ENCODE measurements around the gene PTCH1. TPM values are rescaled to one million over a fixed set of nuclear protein-coding genes. Genes with fewer than 3 reads are reported as not detected.

The PTCH1 gene
- total and polyA plus RNA-seq, 2 experiments from 2014 or later: 36.8 to 44.1 TPM

- Histone ChIP-seq H3K4me1 (ENCODE audit: insufficient read depth) (no peaks in the 10 kb centered on the region), H3K4me3 (no peak overlapping the region), H3K36me3 (replicated peaks; ENCODE audit: insufficient read depth, low read depth) (peaks cover 7% of the 10 kb centered on the region), H3K79me2 (peaks cover 11% of the 10 kb centered on the region), H4K20me1 (ENCODE audit: insufficient read depth, poor library complexity, severe bottlenecking) (peaks cover 15% of the 10 kb centered on the region), H3K4me2 (no peak overlapping the region), H3K9me2 (replicated peaks; ENCODE audit: insufficient read depth) (no peaks in the 10 kb centered on the region), H3K9me3 (ENCODE audit: low read depth) (no peaks in the 10 kb centered on the region), H3K27ac (no peak overlapping the region), H2AFZ (no peak overlapping the region), H3K27me3 (no peaks in the 10 kb centered on the region)
- TF ChIP-seq EZH2phosphoT487 (IDR thresholded peaks at IDR 0.05; ENCODE audit: low read depth, severe bottlenecking, unreplicated experiment) (no peak), CTCF (IDR thresholded peaks at IDR 0.05; ENCODE audit: poor library complexity) (no peak), EZH2 (IDR thresholded peaks at IDR 0.05; ENCODE audit: borderline replicate concordance) (no peak)
- DNase-seq (ENCODE audit: low spot score): no peak
- 95% methylated on average over 15 of the region's 15 CpGs for WGBS (ENCODE audit: low lambda C conversion rate, missing lambda C conversion rate)
Observed at GRCh38 chr9:95444160-95444559, 72.6 kb downstream of the PTCH1 start.

- no peak for DNase-seq (ENCODE audit: low spot score)
- H4K20me1 ChIP-seq (ENCODE audit: insufficient read depth, poor library complexity, severe bottlenecking): peaks cover 15% of the 10 kb centered on the region
- H3K4me3 ChIP-seq: no peak overlapping the region
- H2AFZ ChIP-seq: no peak overlapping the region
- peaks cover 2% of the 10 kb centered on the region for H3K79me2 ChIP-seq
- no peak overlapping the region for H3K4me2 ChIP-seq
- no peaks in the 10 kb centered on the region for H3K9me2 ChIP-seq (replicated peaks; ENCODE audit: insufficient read depth)
- H3K27me3 ChIP-seq: no peaks in the 10 kb centered on the region
- peaks cover 7% of the 10 kb centered on the region for H3K36me3 ChIP-seq (replicated peaks; ENCODE audit: insufficient read depth, low read depth)
- no peaks in the 10 kb centered on the region for H3K9me3 ChIP-seq (ENCODE audit: low read depth)
- no peak overlapping the region for H3K27ac ChIP-seq
- TF ChIP-seq CTCF (IDR thresholded peaks at IDR 0.05; ENCODE audit: poor library complexity) (no peak), EZH2 (IDR thresholded peaks at IDR 0.05; ENCODE audit: borderline replicate concordance) (no peak), EZH2phosphoT487 (IDR thresholded peaks at IDR 0.05; ENCODE audit: low read depth, severe bottlenecking, unreplicated experiment) (no peak)
- H3K4me1 ChIP-seq (ENCODE audit: insufficient read depth): no peaks in the 10 kb centered on the region
- WGBS (ENCODE audit: low lambda C conversion rate, missing lambda C conversion rate): 83% methylated on average over 2 of the region's 2 CpGs
Observed at GRCh38 chr9:95443301-95443700, 73.5 kb downstream of the PTCH1 start.

GRCh38 chr9:95441081-95441480 is 75.7 kb downstream of the PTCH1 start:
- H3K4me1 ChIP-seq (ENCODE audit: insufficient read depth): no peaks in the 10 kb centered on the region
- no peaks in the 10 kb centered on the region for H3K79me2 ChIP-seq
- H4K20me1 ChIP-seq (ENCODE audit: insufficient read depth, poor library complexity, severe bottlenecking): no peaks in the 10 kb centered on the region
- no peak for TF ChIP-seq CTCF (IDR thresholded peaks at IDR 0.05; ENCODE audit: poor library complexity)
- TF ChIP-seq EZH2 (IDR thresholded peaks at IDR 0.05; ENCODE audit: borderline replicate concordance): no peak
- TF ChIP-seq EZH2phosphoT487 (IDR thresholded peaks at IDR 0.05; ENCODE audit: low read depth, severe bottlenecking, unreplicated experiment): no peak
- no peaks in the 10 kb centered on the region for H3K9me2 ChIP-seq (replicated peaks; ENCODE audit: insufficient read depth)
- H3K9me3 ChIP-seq (ENCODE audit: low read depth): no peaks in the 10 kb centered on the region
- H3K4me2 ChIP-seq: no peak overlapping the region
- DNase-seq (ENCODE audit: low spot score): no peak
- H3K27me3 ChIP-seq: no peaks in the 10 kb centered on the region
- H3K36me3 ChIP-seq (replicated peaks; ENCODE audit: insufficient read depth, low read depth): peaks cover 7% of the 10 kb centered on the region
- WGBS (ENCODE audit: low lambda C conversion rate, missing lambda C conversion rate): 89% methylated on average over 9 of the region's 9 CpGs
- H2AFZ ChIP-seq: no peak overlapping the region
- H3K4me3 ChIP-seq: no peak overlapping the region
- H3K27ac ChIP-seq: no peak overlapping the region

GRCh38 chr9:95440447-95440846 is 76.3 kb downstream of the PTCH1 start:
- H3K27ac ChIP-seq: no peak overlapping the region
- no peaks in the 10 kb centered on the region for H3K79me2 ChIP-seq
- no peaks in the 10 kb centered on the region for H3K4me1 ChIP-seq (ENCODE audit: insufficient read depth)
- no peaks in the 10 kb centered on the region for H3K27me3 ChIP-seq
- peaks cover 2% of the 10 kb centered on the region for H3K36me3 ChIP-seq (replicated peaks; ENCODE audit: insufficient read depth, low read depth)
- 78% methylated on average over 3 of the region's 3 CpGs for WGBS (ENCODE audit: low lambda C conversion rate, missing lambda C conversion rate)
- no peaks in the 10 kb centered on the region for H3K9me2 ChIP-seq (replicated peaks; ENCODE audit: insufficient read depth)
- TF ChIP-seq CTCF (IDR thresholded peaks at IDR 0.05; ENCODE audit: poor library complexity) (no peak), EZH2phosphoT487 (IDR thresholded peaks at IDR 0.05; ENCODE audit: low read depth, severe bottlenecking, unreplicated experiment) (no peak), EZH2 (IDR thresholded peaks at IDR 0.05; ENCODE audit: borderline replicate concordance) (no peak)
- no peak overlapping the region for H3K4me3 ChIP-seq
- no peak for DNase-seq (ENCODE audit: low spot score)
- H2AFZ ChIP-seq: no peak overlapping the region
- H3K9me3 ChIP-seq (ENCODE audit: low read depth): no peaks in the 10 kb centered on the region
- H3K4me2 ChIP-seq: no peak overlapping the region
- H4K20me1 ChIP-seq (ENCODE audit: insufficient read depth, poor library complexity, severe bottlenecking): no peaks in the 10 kb centered on the region

Data from hepatocyte (in vitro differentiated cells).